ENCODE data around the gene SLC7A14. TPM values are rescaled to one million over a fixed set of nuclear protein-coding genes. Genes with fewer than 3 reads are reported as not detected.

The SLC7A14 gene
- total and polyA plus RNA-seq, 2 donors (not counting 1 experiment from before 2014, with no cell fraction given), result not detected

DNA sequence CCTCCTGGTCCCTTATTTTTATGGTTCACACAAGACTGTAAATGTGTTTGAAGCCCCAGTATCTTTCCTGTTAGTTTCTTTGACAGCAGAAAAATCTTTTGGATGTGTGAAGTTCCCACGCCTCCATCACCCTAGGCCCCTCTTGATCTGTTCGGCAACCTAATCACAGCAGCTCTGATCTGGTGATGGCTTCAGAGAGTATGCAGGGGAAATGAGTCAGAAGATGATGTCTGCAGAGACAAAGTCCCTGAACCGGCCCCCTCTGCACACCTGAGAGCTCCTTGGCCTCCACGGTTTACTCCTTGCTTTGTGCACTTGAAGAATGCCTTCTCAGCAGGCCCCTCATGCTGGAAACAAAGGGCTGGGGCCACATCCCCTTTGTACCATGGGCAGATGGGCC is 103.7 kb downstream of the SLC7A14 start:
- no peak for ATAC-seq (ENCODE audit: low read depth)
- Mint-ChIP-seq H3K4me3 (no peak overlapping the region), H3K4me1 (no peaks in the 10 kb centered on the region), H3K27me3 (peaks cover 37% of the 10 kb centered on the region), H3K9me3 (ENCODE audit: insufficient read depth) (no peaks in the 10 kb centered on the region), H3K27ac (no peak overlapping the region)
- Histone ChIP-seq H3K9ac (ENCODE audit: low read length) (no peak overlapping the region), H3K27me3 (replicated peaks in 1 of 4; ENCODE audit: control extremely low read depth in 1 of 4, control insufficient read depth in 3 of 4, insufficient read depth in 4 of 4, low read length in 3 of 4) (peaks cover 0 to 9% (median 4%) of the 10 kb centered on the region in 4 experiments), H3K79me2 (ENCODE audit: control insufficient read depth, insufficient read depth, low read length) (no peaks in the 10 kb centered on the region), H4K20me1 (ENCODE audit: control insufficient read depth, insufficient read depth, low read length, poor library complexity, severe bottlenecking) (no peaks in the 10 kb centered on the region), H3K4me2 (replicated peaks; ENCODE audit: low read depth, low read length, poor library complexity, severe bottlenecking) (no peak overlapping the region), H3K4me1 (ENCODE audit: control insufficient read depth in 2 of 2, insufficient read depth in 2 of 2, low read length in 2 of 2) (no peaks in the 10 kb centered on the region), H3K36me3 (replicated peaks in 1 of 2; ENCODE audit: control extremely low read depth in 1 of 2, control insufficient read depth in 1 of 2, extremely low read depth in 1 of 2, insufficient read depth in 2 of 2, low read length in 1 of 2) (no peaks in the 10 kb centered on the region), H3K4me3 (ENCODE audit: control extremely low read depth in 1 of 5, extremely low read depth in 1 of 5, insufficient read depth in 1 of 5, low read depth in 2 of 5, low read length in 4 of 5) (no peak overlapping the region), H3K9me3 (ENCODE audit: control extremely low read depth in 1 of 3, control insufficient read depth in 2 of 3, insufficient read depth in 1 of 3, low read length in 2 of 3) (no peaks in the 10 kb centered on the region), H2AFZ (ENCODE audit: insufficient read depth, low read depth, low read length, poor library complexity, severe bottlenecking) (no peak overlapping the region), H3K27ac (ENCODE audit: low read length in 2 of 2) (no peak overlapping the region)
- TF ChIP-seq, protein P1, sequence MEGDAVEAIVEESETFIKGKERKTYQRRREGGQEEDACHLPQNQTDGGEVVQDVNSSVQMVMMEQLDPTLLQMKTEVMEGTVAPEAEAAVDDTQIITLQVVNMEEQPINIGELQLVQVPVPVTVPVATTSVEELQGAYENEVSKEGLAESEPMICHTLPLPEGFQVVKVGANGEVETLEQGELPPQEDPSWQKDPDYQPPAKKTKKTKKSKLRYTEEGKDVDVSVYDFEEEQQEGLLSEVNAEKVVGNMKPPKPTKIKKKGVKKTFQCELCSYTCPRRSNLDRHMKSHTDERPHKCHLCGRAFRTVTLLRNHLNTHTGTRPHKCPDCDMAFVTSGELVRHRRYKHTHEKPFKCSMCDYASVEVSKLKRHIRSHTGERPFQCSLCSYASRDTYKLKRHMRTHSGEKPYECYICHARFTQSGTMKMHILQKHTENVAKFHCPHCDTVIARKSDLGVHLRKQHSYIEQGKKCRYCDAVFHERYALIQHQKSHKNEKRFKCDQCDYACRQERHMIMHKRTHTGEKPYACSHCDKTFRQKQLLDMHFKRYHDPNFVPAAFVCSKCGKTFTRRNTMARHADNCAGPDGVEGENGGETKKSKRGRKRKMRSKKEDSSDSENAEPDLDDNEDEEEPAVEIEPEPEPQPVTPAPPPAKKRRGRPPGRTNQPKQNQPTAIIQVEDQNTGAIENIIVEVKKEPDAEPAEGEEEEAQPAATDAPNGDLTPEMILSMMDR (IDR thresholded peaks at IDR 0.05), result no peak
- TF ChIP-seq EZH2 (IDR thresholded peaks at IDR 0.05; ENCODE audit: borderline replicate concordance, insufficient read depth, low read depth, low read length, poor library complexity, severe bottlenecking), result no peak
- POLR2A ChIA-PET, result no interaction called here
- CTCF ChIA-PET, result no interaction called here
- intact Hi-C loops (cut with micrococcal nuclease), result no loop called here
- DNase-seq, result no peak
- 59% methylated on average over 2 of the region's 4 CpGs for WGBS (ENCODE audit: insufficient coverage)

DNA sequence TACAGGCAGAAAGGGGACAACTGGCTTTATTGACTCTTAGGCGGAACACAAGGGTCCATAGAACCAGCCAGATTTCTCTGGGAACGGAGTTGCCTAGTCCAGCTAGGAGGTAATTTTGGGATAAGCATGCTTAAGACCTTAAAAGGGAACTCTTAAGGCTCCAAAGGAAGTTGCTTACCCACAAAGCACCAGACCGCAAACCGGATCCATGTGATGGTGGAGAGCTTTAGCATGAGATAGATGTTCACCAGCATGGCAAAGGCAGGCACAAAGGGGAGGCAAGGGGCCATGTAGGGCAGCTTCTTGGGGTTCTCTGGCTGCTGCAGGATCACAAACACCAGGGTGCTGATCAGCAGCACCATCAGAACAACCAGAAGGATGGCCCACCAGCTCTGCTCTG is 105.8 kb downstream of the SLC7A14 start:
- intact Hi-C loops (cut with micrococcal nuclease), result no loop called here
- WGBS (ENCODE audit: insufficient coverage), result 97% methylated on average over 3 of the region's 4 CpGs
- POLR2A ChIA-PET, result no interaction called here

More for the DNA sequence above, 105.8 kb downstream of the SLC7A14 start:
- no peak for DNase-seq
- Histone ChIP-seq H3K4me1 (ENCODE audit: control insufficient read depth in 2 of 2, insufficient read depth in 2 of 2, low read length in 2 of 2) (no peaks in the 10 kb centered on the region), H3K4me3 (ENCODE audit: control extremely low read depth in 1 of 5, extremely low read depth in 1 of 5, insufficient read depth in 1 of 5, low read depth in 2 of 5, low read length in 4 of 5) (no peak overlapping the region), H2AFZ (ENCODE audit: insufficient read depth, low read depth, low read length, poor library complexity, severe bottlenecking) (no peak overlapping the region), H3K27ac (ENCODE audit: low read length in 2 of 2) (no peak overlapping the region), H3K27me3 (replicated peaks in 1 of 4; ENCODE audit: control extremely low read depth in 1 of 4, control insufficient read depth in 3 of 4, insufficient read depth in 4 of 4, low read length in 3 of 4) (peaks cover 0 to 9% (median 1%) of the 10 kb centered on the region in 4 experiments), H3K79me2 (ENCODE audit: control insufficient read depth, insufficient read depth, low read length) (no peaks in the 10 kb centered on the region), H3K9ac (ENCODE audit: low read length) (no peak overlapping the region), H3K9me3 (ENCODE audit: control extremely low read depth in 1 of 3, control insufficient read depth in 2 of 3, insufficient read depth in 1 of 3, low read length in 2 of 3) (no peaks in the 10 kb centered on the region), H3K4me2 (replicated peaks; ENCODE audit: low read depth, low read length, poor library complexity, severe bottlenecking) (no peak overlapping the region), H3K36me3 (replicated peaks in 1 of 2; ENCODE audit: control extremely low read depth in 1 of 2, control insufficient read depth in 1 of 2, extremely low read depth in 1 of 2, insufficient read depth in 2 of 2, low read length in 1 of 2) (no peaks in the 10 kb centered on the region), H4K20me1 (ENCODE audit: control insufficient read depth, insufficient read depth, low read length, poor library complexity, severe bottlenecking) (no peaks in the 10 kb centered on the region)
- Mint-ChIP-seq H3K4me3 (no peak overlapping the region), H3K4me1 (no peaks in the 10 kb centered on the region), H3K9me3 (ENCODE audit: insufficient read depth) (no peaks in the 10 kb centered on the region), H3K27ac (no peak overlapping the region), H3K27me3 (peaks cover 40% of the 10 kb centered on the region)
- TF ChIP-seq, protein P1 (IDR thresholded peaks at IDR 0.05), result no peak
- no peak for TF ChIP-seq EZH2 (IDR thresholded peaks at IDR 0.05; ENCODE audit: borderline replicate concordance, insufficient read depth, low read depth, low read length, poor library complexity, severe bottlenecking)
- CTCF ChIA-PET, result no interaction called here
- ATAC-seq (ENCODE audit: low read depth), result no peak
